HG02973 (cell line): ENCODE measurements around the gene FARP1.

ENCODE experiments used
- ATAC-seq: cut with Tn5 transposase; IDR thresholded peaks from one replicate; pipeline ENCODE4 v1.9.1; 2021; ENCODE audit warnings: moderate library complexity; ENCODE audit not compliant: unreplicated experiment

FARP1 gene

GRCh38 chr13:98439126-98439828 lies 296.4 kb downstream of the FARP1 start:
- no peak for ATAC-seq

GRCh38 chr13:98439896-98440295 lies 297.0 kb downstream of the FARP1 start:
- no peak for ATAC-seq

- ATAC-seq = no peak
These were observed 297.6 kb downstream of the FARP1 start for GRCh38 chr13:98440390-98441055.

- no peak for ATAC-seq
These were observed 298.3 kb downstream of the FARP1 start for GRCh38 chr13:98441056-98441676.

- no peak for ATAC-seq
These were observed 299.7 kb downstream of the FARP1 start for GRCh38 chr13:98442391-98443230.

GRCh38 chr13:98443329-98443728 lies 300.4 kb downstream of the FARP1 start:
- no peak for ATAC-seq

GRCh38 chr13:98443800-98444325 lies 301.0 kb downstream of the FARP1 start:
- ATAC-seq = no peak

GRCh38 chr13:98444381-98444780 lies 301.5 kb downstream of the FARP1 start:
- no peak for ATAC-seq

GRCh38 chr13:98445340-98446233 lies 302.7 kb downstream of the FARP1 start:
- peak; percentile 93 for ATAC-seq

GRCh38 chr13:98446234-98446621 lies 303.3 kb downstream of the FARP1 start:
- no peak for ATAC-seq

GRCh38 chr13:98447130-98447529 lies 304.2 kb downstream of the FARP1 start:
- no peak for ATAC-seq

- no peak for ATAC-seq
These were observed 305.2 kb downstream of the FARP1 start for GRCh38 chr13:98447881-98448641.

- no peak for ATAC-seq
These were observed 305.7 kb downstream of the FARP1 start for GRCh38 chr13:98448642-98448928.

GRCh38 chr13:98449273-98449672 lies 306.4 kb downstream of the FARP1 start:
- ATAC-seq = no peak

- ATAC-seq = no peak
These were observed 307.1 kb downstream of the FARP1 start for GRCh38 chr13:98450026-98450425.

- no peak for ATAC-seq
These were observed 307.7 kb downstream of the FARP1 start for GRCh38 chr13:98450539-98451111.

- ATAC-seq = no peak
These were observed 309.0 kb downstream of the FARP1 start for GRCh38 chr13:98451676-98452470.
